GM21723 (cell line): Measurements from ENCODE around the gene CXADR.

Experiments
- ATAC-seq: cut with Tn5 transposase; IDR thresholded peaks from one replicate; pipeline ENCODE4 v1.9.1; 2021; ENCODE audit warnings: mild to moderate bottlenecking, moderate library complexity; ENCODE audit not compliant: unreplicated experiment

The CXADR gene

GRCh38 chr21:17539323-17539722, 26.5 kb downstream of the CXADR start:
- ATAC-seq, result no peak

DNA sequence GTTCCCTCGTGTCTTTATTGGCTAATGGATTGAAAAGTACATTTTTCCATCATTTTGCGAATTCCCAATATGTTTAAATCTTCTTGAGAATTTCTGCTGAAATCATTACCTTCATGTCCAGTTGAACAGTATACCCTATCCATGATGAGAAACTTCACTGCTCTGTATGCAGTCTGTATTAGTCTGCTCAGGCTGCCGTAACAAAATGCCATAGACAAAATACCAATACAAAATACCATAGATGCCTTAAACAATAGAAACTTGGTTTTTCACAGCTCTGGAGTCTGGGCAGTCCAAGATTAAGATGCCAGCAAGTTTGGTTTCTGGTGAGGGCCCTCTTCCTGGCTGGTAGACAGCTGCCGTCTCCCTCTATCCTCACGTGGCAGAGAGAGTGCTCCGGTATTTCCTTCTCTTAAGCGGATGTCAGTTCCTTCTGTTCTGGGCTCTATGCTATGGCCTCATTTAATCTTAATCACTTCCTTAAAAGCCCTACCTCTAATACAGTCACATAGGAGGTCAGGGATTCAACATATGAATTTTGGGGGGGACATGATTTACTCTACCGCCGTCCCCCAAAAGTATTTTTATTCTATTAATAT, 27.0 kb downstream of the CXADR start:
- no peak for ATAC-seq

DNA sequence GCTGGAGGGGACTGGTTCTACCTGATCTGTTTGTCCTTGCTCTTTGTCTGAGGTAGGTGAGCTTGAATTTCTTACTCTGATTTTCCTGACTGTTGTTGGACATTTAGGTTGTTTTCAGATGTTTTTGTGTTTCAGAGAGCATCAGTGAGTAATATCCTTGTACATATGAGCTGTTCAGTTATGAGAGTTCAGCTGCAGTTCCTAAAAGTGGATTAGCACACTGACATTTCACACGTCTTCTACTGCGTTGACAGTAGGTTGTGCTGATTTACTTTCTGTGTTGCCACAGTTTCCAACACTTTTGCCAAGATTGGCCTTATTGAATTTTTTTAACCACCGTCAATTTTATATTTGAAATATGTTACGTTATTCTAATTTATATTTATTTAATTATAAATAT, 27.7 kb downstream of the CXADR start:
- ATAC-seq, result no peak

DNA sequence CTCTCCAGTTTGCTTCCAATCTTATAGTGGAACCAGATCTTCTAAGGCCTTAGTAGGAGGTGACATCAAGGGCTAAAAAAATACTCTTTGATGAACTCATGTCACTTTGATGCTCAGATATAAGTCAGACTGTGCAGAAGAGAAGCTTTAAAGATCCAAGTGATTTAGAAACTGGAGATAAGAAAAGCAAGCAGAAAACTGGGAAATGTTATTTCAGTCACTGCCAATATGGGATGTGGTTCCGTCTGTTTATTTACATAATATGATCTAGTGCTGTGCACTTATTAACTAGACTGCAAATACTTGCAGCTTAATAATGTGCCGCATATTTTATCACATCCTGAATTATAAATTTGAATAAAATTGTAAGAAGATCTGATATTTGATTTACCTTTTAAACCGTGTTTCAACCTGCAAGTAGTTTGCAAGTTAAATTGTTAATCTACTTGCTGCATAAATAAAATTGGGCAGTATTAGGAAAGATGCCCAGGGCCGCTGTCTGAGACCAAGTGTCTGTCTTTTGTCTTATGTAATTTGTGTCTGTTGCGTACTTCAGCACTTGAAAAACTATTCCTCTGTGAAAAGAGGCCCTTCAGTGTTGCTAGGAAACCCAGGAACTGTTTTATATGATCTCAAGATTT, 29.6 kb downstream of the CXADR start:
- ATAC-seq, result no peak

DNA sequence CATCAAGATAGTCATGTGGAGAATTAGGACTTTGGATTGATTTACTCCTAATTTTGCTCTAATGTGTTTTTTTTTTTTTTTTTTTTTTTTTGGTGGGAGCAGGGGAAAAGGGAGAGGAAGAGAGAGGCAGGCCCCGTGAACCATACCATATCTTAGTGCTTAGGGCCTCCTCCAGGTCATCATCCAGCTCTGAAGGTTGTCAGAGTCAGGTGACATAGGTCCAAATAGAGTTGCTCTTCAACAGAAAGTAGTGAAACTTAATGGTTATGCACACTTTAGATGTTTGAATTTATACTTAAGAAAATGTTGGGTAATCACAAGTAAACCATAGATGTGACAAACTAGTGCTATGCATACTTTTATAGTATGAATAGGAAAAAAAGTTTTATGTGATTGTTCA, 32.2 kb downstream of the CXADR start:
- no peak for ATAC-seq

DNA sequence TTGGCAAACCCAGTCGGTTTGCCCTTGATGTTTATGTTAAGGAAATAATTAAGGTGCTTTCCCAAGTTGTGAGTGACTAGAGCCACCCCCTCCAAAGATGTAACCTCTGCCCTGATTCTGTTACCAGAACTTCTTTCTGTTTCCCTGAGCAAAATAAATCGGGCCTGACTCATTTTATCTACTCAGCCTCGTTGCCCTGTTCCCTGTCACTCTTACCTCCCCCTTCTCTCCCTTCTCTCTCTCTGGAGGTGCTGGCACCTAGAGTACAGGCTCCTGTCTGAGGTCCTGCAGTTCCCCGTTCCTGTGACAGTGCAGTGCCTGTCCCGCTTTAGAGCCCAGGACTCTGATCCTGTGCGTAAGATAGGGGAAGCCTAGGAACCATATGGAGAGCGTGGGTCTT, 35.4 kb downstream of the CXADR start:
- ATAC-seq, result no peak

- ATAC-seq, result no peak
Measured at GRCh38 chr21:17550671-17551308, 37.9 kb downstream of the CXADR start.

DNA sequence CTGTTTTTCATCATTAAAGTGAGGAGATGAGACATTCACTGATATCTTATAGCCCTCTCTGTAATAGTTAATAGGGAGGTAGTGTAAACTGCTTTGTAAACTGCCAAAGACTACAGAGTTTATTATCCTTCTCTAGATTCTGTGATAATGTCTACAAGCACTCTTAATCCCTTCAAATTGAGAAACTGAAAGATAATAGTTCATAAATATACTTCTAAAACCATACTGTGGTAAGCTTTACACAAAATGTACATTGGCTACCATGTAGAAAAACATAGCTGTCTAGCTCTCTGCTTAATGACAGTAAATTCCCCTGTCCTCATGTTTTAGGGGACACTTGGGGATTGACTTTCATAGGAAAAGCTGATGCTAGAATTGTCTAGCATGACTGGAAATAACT, 39.6 kb downstream of the CXADR start:
- ATAC-seq, result no peak

- ATAC-seq, result no peak
Measured at GRCh38 chr21:17554120-17554519, 41.3 kb downstream of the CXADR start.

- ATAC-seq, result no peak
Measured at GRCh38 chr21:17554679-17555465, 42.0 kb downstream of the CXADR start.

GRCh38 chr21:17560377-17561025, 47.7 kb downstream of the CXADR start:
- no peak for ATAC-seq

DNA sequence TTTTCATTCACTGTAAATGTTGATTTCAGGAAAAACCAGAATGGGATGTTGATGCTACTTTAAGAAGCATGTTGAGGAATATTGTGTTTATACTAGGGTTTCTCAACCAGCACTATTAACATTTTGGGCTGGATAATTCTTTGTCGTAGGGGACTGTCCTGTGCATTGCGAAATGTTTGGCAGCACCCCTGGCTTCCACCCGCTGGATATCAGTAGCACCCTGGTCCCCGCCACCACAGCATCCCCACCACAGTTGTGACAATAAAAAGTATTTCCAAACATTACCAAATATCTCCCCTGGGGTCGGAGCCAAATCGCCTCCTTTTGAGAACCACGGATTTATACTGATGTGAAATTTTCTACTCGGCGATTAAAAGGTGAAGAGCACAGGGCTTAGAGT, 57.9 kb downstream of the CXADR start:
- no peak for ATAC-seq

DNA sequence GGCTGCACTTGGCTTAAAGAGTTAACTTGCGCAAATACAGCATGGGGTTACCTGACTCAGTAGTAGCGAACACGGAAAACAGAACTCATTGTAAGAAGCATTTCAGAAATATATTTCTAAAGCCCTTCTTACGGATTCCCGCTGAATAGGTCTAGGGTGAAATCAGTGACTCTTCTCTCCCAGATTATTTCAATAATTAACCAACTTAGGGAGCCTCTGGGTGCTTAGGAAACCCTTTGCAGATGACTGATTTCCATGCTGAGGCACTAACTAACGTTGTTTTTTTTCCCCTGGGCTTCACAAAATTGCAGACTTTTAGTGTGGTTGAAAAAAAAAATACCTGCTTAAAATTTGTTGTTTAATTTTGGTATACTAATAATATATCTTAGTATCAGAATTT, 59.6 kb downstream of the CXADR start:
- no peak for ATAC-seq

DNA sequence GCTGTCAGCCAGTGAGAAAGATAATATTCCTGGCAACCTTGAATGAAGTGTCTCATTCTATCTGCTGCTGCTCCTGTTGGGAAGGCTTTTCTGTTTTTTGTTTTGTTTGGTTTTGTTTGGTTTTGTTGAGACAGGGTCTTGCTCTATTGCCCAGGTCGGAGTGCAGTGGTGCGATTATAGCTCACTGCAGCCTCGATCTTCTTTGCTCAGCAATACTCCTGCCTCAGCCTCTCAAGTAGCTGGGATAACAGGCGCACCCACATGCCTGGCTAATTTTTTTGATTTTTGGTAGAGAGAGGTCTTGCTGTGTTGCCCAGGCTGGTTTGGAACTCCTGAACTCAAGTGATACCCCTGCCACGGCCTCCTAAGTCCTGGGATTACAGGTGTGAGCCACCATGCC, 62.2 kb downstream of the CXADR start:
- ATAC-seq, result no peak

GRCh38 chr21:17576080-17576835, 63.4 kb downstream of the CXADR start:
- no peak for ATAC-seq

- no peak for ATAC-seq
Measured at GRCh38 chr21:17577701-17578100, 64.9 kb downstream of the CXADR start.

DNA sequence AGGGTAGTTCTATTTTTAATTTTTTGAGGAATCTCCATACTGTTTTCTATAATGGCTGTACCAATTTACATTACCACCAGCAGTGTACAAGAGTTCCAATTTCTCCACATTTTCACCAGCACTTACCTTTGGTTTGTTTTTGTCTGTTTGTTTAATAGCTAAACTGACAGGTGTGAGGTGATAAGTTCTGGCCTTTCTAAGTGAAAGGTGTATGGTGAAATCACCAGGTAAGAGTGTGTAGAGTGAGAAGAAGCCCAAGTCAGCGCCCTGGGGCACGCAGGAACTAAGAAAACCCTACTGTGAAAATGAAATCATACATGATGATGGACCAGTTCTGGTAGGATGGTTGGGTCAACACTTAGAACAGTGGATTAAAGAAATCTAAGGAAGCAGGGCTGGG, 65.3 kb downstream of the CXADR start:
- no peak for ATAC-seq

GRCh38 chr21:17578876-17579275, 66.0 kb downstream of the CXADR start:
- no peak for ATAC-seq

GRCh38 chr21:17580319-17580718, 67.5 kb downstream of the CXADR start:
- no peak for ATAC-seq

DNA sequence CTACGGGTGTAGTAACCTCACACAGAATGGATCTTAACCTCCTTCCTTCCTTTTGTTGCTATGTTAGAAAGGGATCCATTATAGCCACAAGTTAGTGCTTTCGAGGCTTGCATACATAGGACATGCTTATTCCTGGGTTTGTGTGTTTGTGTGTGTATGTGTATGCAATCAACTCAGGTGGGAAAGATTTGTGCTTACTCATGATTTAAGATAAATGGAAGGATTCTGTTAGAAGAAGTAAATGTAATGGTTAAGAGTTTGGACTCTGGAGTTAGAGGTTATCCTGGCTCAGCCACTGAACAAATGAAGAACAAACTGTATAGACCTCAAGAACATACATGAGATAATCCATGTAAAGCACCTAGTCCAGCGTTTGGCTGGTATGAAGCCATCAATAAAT, 71.1 kb downstream of the CXADR start:
- ATAC-seq, result no peak
